ENCODE measurements around the gene HTR3A. TPM values are rescaled to one million over a fixed set of nuclear protein-coding genes. Genes with fewer than 3 reads are reported as not detected.

HTR3A gene
- total and polyA plus RNA-seq, 2 donors (not counting 1 experiment from before 2014, with no cell fraction given), result not detected

DNA sequence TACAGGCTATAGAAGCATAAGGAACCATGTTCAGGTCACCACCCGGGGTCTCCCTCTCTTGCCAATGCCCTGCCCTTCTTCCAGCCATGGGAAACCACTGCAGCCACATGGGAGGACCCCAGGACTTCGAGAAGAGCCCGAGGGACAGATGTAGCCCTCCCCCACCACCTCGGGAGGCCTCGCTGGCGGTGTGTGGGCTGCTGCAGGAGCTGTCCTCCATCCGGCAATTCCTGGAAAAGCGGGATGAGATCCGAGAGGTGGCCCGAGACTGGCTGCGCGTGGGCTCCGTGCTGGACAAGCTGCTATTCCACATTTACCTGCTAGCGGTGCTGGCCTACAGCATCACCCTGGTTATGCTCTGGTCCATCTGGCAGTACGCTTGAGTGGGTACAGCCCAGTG is 14.5 kb downstream of the HTR3A start:
- Histone ChIP-seq H3K27ac (ENCODE audit: insufficient read depth, low read length) (no peak overlapping the region), H3K79me2 (ENCODE audit: control insufficient read depth, insufficient read depth, low read length) (no peaks in the 10 kb centered on the region), H3K9me3 (ENCODE audit: control insufficient read depth, insufficient read depth, low read depth, low read length) (no peaks in the 10 kb centered on the region), H3K4me3 (replicated peaks in 1 of 4; ENCODE audit: control extremely low read depth in 1 of 4, insufficient read depth in 1 of 4, low read depth in 3 of 4, low read length in 4 of 4) (no peak overlapping the region), H2AFZ (ENCODE audit: low read length) (no peak overlapping the region), H3K27me3 (ENCODE audit: control insufficient read depth, insufficient read depth, low read length) (no peaks in the 10 kb centered on the region), H3K4me1 (ENCODE audit: control insufficient read depth, extremely low read depth, insufficient read depth, low read length) (no peaks in the 10 kb centered on the region), H3K9ac (ENCODE audit: insufficient read depth, low read length) (no peak overlapping the region), H3K36me3 (ENCODE audit: control insufficient read depth, insufficient read depth, low read length) (no peaks in the 10 kb centered on the region), H3K4me2 (ENCODE audit: extremely low read depth, insufficient read depth, low read length) (no peak overlapping the region), H4K20me1 (ENCODE audit: control insufficient read depth, extremely low read depth, insufficient read depth, low read length) (no peaks in the 10 kb centered on the region)
- TF ChIP-seq EZH2 (IDR thresholded peaks at IDR 0.05; ENCODE audit: low read length, missing control alignments) (no peak), CTCF (conservative IDR thresholded peaks at IDR 0.05 in 1 of 2, IDR thresholded peaks at IDR 0.05 in 1 of 2; ENCODE audit: low read depth in 1 of 2, low read length in 2 of 2) (no peak)
- no peak for DNase-seq (ENCODE audit: low read depth in 2 of 2)

DNA sequence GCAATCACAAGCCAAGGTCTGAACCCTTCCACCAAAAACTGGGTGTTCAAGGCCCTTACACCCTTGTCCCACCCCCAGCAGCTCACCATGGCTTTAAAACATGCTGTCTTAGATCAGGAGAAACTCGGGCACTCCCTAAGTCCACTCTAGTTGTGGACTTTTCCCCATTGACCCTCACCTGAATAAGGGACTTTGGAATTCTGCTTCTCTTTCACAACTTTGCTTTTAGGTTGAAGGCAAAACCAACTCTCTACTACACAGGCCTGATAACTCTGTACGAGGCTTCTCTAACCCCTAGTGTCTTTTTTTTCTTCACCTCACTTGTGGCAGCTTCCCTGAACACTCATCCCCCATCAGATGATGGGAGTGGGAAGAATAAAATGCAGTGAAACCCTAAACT is 15.0 kb downstream of the HTR3A start:
- H3K27me3 ChIP-seq (ENCODE audit: control insufficient read depth, insufficient read depth, low read length), result no peaks in the 10 kb centered on the region
- no peak for DNase-seq (ENCODE audit: low read depth in 2 of 2)
- no peaks in the 10 kb centered on the region for H3K9me3 ChIP-seq (ENCODE audit: control insufficient read depth, insufficient read depth, low read depth, low read length)
- TF ChIP-seq EZH2 (IDR thresholded peaks at IDR 0.05; ENCODE audit: low read length, missing control alignments) (no peak), CTCF (conservative IDR thresholded peaks at IDR 0.05 in 1 of 2, IDR thresholded peaks at IDR 0.05 in 1 of 2; ENCODE audit: low read depth in 1 of 2, low read length in 2 of 2) (no peak)
- H3K4me2 ChIP-seq (ENCODE audit: extremely low read depth, insufficient read depth, low read length), result no peak overlapping the region
- no peaks in the 10 kb centered on the region for H3K79me2 ChIP-seq (ENCODE audit: control insufficient read depth, insufficient read depth, low read length)
- H3K27ac ChIP-seq (ENCODE audit: insufficient read depth, low read length), result no peak overlapping the region
- no peaks in the 10 kb centered on the region for H3K4me1 ChIP-seq (ENCODE audit: control insufficient read depth, extremely low read depth, insufficient read depth, low read length)
- H3K9ac ChIP-seq (ENCODE audit: insufficient read depth, low read length), result no peak overlapping the region
- H3K36me3 ChIP-seq (ENCODE audit: control insufficient read depth, insufficient read depth, low read length), result no peaks in the 10 kb centered on the region
- no peaks in the 10 kb centered on the region for H4K20me1 ChIP-seq (ENCODE audit: control insufficient read depth, extremely low read depth, insufficient read depth, low read length)
- H2AFZ ChIP-seq (ENCODE audit: low read length), result no peak overlapping the region
- no peak overlapping the region for H3K4me3 ChIP-seq (replicated peaks in 1 of 4; ENCODE audit: control extremely low read depth in 1 of 4, insufficient read depth in 1 of 4, low read depth in 3 of 4, low read length in 4 of 4)

DNA sequence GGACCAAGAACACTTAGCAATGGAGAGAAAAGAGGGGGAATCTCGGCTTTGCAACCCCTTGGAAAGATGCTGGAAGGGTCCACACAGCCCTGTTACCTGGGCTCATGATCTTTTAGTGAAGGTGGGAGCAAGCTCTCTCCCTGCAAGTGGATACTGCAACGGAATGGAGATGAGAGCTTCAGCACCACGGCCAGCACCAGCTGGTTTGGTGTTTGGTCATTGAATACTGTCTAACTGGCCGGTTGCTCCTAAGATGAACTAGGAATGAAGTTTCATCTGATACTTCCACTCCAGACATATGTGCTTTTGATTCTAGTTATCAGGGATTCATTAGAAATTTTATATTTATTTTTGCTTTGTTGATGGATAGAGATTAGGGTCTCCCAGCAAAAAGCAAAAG is 16.3 kb downstream of the HTR3A start:
- Histone ChIP-seq H3K4me3 (replicated peaks in 1 of 4; ENCODE audit: control extremely low read depth in 1 of 4, insufficient read depth in 1 of 4, low read depth in 3 of 4, low read length in 4 of 4) (no peak overlapping the region), H3K27me3 (ENCODE audit: control insufficient read depth, insufficient read depth, low read length) (no peaks in the 10 kb centered on the region), H3K4me2 (ENCODE audit: extremely low read depth, insufficient read depth, low read length) (no peak overlapping the region), H3K9ac (ENCODE audit: insufficient read depth, low read length) (no peak overlapping the region), H3K4me1 (ENCODE audit: control insufficient read depth, extremely low read depth, insufficient read depth, low read length) (no peaks in the 10 kb centered on the region), H4K20me1 (ENCODE audit: control insufficient read depth, extremely low read depth, insufficient read depth, low read length) (no peaks in the 10 kb centered on the region), H2AFZ (ENCODE audit: low read length) (no peak overlapping the region), H3K36me3 (ENCODE audit: control insufficient read depth, insufficient read depth, low read length) (no peaks in the 10 kb centered on the region), H3K9me3 (ENCODE audit: control insufficient read depth, insufficient read depth, low read depth, low read length) (no peaks in the 10 kb centered on the region), H3K27ac (ENCODE audit: insufficient read depth, low read length) (no peak overlapping the region), H3K79me2 (ENCODE audit: control insufficient read depth, insufficient read depth, low read length) (no peaks in the 10 kb centered on the region)
- TF ChIP-seq CTCF (conservative IDR thresholded peaks at IDR 0.05 in 1 of 2, IDR thresholded peaks at IDR 0.05 in 1 of 2; ENCODE audit: low read depth in 1 of 2, low read length in 2 of 2) (no peak), EZH2 (IDR thresholded peaks at IDR 0.05; ENCODE audit: low read length, missing control alignments) (no peak)
- peak; percentile 23 to 47 for DNase-seq (ENCODE audit: low read depth in 2 of 2)
